MCF 10A (cell line): ENCODE results near the gene MACC1. TPM values are rescaled to one million over a fixed set of nuclear protein-coding genes. Genes with fewer than 3 reads are reported as not detected.

ENCODE experiments used
- BruUV-seq: library from RNA; stranded (reverse); fragments of 400-500 nt; replicated peaks from 2 replicates; lab custom pipeline; 2021; lab: Mats Ljungman, UMichigan
- CTCF ChIA-PET: fragments of 300-600 bp; sonication (Branson Sonifier 250); formaldehyde crosslinking; extraction: SDS; loops from one replicate; lab custom pipeline; 2021; ENCODE audit warnings: antibody characterized with exemption, inconsistent platforms; lab: Yijun Ruan, JAX
- POLR2A ChIA-PET: fragments of 300-600, 350-650 bp; sonication (Branson Sonifier 250); formaldehyde crosslinking; extraction: SDS; loops from one replicate; lab custom pipeline; 2020; ENCODE audit warnings: antibody characterized with exemption, inconsistent platforms; lab: Yijun Ruan, JAX
- DNase-seq: peaks from one replicate; pipeline ENCODE4 v3.0.0-alpha.2; 2018; ENCODE audit not compliant: unreplicated experiment
- H3K27ac Mint-ChIP-seq: one replicate; pipeline ENCODE4 v1.8.0; 2022; ENCODE audit warnings: mild to moderate bottlenecking, low read depth, mixed read lengths; ENCODE audit not compliant: unreplicated experiment
- H3K27me3 Mint-ChIP-seq: one replicate; pipeline ENCODE4 v1.8.0; 2022; ENCODE audit warnings: mixed read lengths; ENCODE audit not compliant: insufficient read depth, unreplicated experiment
- H3K36me3 Mint-ChIP-seq: one replicate; pipeline ENCODE4 v1.8.0; 2022; ENCODE audit warnings: mild to moderate bottlenecking, moderate library complexity, mixed read lengths; ENCODE audit not compliant: insufficient read depth, unreplicated experiment
- H3K4me1 Mint-ChIP-seq: one replicate; pipeline ENCODE4 v1.8.0; 2022; ENCODE audit warnings: mixed read lengths; ENCODE audit not compliant: insufficient read depth, unreplicated experiment
- H3K4me3 Mint-ChIP-seq: one replicate; pipeline ENCODE4 v1.8.0; 2022; ENCODE audit warnings: mild to moderate bottlenecking, moderate library complexity, mixed read lengths; ENCODE audit not compliant: unreplicated experiment
- H3K9me3 Mint-ChIP-seq: one replicate; pipeline ENCODE4 v1.8.0; 2022; ENCODE audit warnings: mixed read lengths; ENCODE audit not compliant: unreplicated experiment
- intact Hi-C: fragments of 100-400 bp; cut with micrococcal nuclease; formaldehyde crosslinking; loops from 2 replicates; pipeline ENCODE4 v1.14.1; 2022
- total RNA-seq: library from RNA; stranded (reverse); gene quantifications from 2 replicates; pipeline ENCODE4 v1.2.3, GENCODE V29; 2022
- TF ChIP-seq, protein P1 (sequence below): fragments of 200-600 bp; IDR thresholded peaks from one replicate; pipeline ENCODE4 v1.8.0; 2022; ENCODE audit warnings: antibody characterized with exemption, mild to moderate bottlenecking; ENCODE audit not compliant: unreplicated experiment

Gene MACC1
- total RNA-seq, 1 experiment from 2014 or later: 0.14 TPM

DNA sequence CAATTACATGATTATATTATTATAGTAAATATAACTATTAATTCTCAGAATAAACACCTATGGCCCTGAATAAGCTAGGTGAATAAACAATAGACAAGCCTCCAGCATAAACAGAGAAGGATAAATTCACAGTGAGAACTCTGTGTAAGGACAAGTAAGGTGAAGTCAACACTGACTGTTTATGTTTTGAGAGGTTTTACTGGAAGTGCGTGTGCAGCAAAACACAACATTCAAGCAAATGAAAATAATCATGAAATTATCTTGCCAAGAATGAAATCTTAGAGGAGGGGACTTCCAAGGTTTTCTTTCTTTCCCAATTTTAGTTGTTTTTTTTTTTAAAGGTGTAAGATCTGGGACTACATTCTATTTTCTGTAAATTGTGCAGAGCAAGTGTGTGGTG lies 112.5 kb downstream of the MACC1 start:
- TF ChIP-seq, protein P1, sequence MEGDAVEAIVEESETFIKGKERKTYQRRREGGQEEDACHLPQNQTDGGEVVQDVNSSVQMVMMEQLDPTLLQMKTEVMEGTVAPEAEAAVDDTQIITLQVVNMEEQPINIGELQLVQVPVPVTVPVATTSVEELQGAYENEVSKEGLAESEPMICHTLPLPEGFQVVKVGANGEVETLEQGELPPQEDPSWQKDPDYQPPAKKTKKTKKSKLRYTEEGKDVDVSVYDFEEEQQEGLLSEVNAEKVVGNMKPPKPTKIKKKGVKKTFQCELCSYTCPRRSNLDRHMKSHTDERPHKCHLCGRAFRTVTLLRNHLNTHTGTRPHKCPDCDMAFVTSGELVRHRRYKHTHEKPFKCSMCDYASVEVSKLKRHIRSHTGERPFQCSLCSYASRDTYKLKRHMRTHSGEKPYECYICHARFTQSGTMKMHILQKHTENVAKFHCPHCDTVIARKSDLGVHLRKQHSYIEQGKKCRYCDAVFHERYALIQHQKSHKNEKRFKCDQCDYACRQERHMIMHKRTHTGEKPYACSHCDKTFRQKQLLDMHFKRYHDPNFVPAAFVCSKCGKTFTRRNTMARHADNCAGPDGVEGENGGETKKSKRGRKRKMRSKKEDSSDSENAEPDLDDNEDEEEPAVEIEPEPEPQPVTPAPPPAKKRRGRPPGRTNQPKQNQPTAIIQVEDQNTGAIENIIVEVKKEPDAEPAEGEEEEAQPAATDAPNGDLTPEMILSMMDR: no peak
- no peak for DNase-seq
- no peak overlapping the region for H3K27ac Mint-ChIP-seq
- H3K27me3 Mint-ChIP-seq: no peaks in the 10 kb centered on the region
- H3K9me3 Mint-ChIP-seq: no peaks in the 10 kb centered on the region
- H3K4me1 Mint-ChIP-seq: no peaks in the 10 kb centered on the region
- ChIA-PET CTCF (interaction anchor here (0.7 kb wide), 1 partner anchor 68 kb away, joined by 3 read pairs; no protein-coding TSS in a partner anchor), POLR2A (no interaction called here)
- no peak overlapping the region for H3K4me3 Mint-ChIP-seq
- no TSS peak for BruUV-seq
- no peaks in the 10 kb centered on the region for H3K36me3 Mint-ChIP-seq
- intact Hi-C loops: no loop called here

DNA sequence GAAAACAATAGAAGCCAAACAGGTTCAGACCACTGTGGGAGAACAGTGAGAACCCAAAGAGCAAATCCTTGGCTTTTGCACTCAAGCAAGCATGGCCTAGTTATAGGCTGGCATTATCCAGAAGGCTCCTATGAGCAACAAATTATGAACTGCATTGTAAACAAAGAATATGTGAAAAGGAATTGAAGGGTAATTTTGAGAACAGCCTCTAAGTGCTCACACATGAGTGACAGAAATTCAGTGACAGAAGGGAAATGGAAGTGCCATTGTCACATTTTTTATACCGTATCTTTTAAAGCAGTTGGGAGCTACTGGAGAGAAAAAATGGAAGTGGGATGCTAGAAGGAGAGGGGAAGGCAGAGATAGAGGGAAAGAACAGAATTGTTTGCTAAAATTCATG lies 114.2 kb downstream of the MACC1 start:
- H3K27ac Mint-ChIP-seq: no peak overlapping the region

DNA sequence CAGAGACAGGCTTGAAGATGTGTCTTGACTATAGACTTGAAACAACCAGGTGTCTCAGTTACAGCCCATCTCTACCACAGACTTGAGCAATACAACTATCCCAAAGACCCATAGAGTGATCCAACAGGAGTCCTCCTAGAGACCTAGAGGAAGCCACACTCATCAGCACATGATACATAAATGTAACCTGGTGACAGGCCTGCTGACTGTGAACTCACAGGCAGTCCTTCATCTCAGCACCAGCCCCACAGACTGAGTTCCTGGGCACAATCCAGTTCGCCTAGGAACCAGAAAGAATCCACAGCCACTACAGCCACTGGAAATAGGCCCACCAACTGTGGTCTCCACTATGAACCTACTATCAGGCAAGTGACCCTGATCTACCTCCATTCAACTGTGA lies 121.3 kb downstream of the MACC1 start:
- DNase-seq: no peak
- TF ChIP-seq, protein P1: no peak
- POLR2A ChIA-PET: interaction anchor here (0.6 kb wide), 1 partner anchor 10 kb away, joined by 3 read pairs; no protein-coding TSS in a partner anchor
- BruUV-seq: no TSS peak
- H3K36me3 Mint-ChIP-seq: no peaks in the 10 kb centered on the region
- H3K27me3 Mint-ChIP-seq: no peaks in the 10 kb centered on the region
- no peaks in the 10 kb centered on the region for H3K9me3 Mint-ChIP-seq
- intact Hi-C loops: no loop called here
- H3K4me3 Mint-ChIP-seq: no peak overlapping the region
- H3K27ac Mint-ChIP-seq: no peak overlapping the region
- CTCF ChIA-PET: no interaction called here
- H3K4me1 Mint-ChIP-seq: no peaks in the 10 kb centered on the region

More for the DNA sequence above, 114.2 kb downstream of the MACC1 start:
- TF ChIP-seq, protein P1: no peak
- Mint-ChIP-seq H3K36me3 (no peaks in the 10 kb centered on the region), H3K4me3 (no peak overlapping the region), H3K27me3 (no peaks in the 10 kb centered on the region), H3K9me3 (no peaks in the 10 kb centered on the region), H3K4me1 (no peaks in the 10 kb centered on the region)
- no peak for DNase-seq
- intact Hi-C loops: no loop called here
- ChIA-PET CTCF (interaction anchor here (0.6 kb wide), 2 partner anchors 355 to 356 kb away, joined by 3 to 6 read pairs; no protein-coding TSS in a partner anchor), POLR2A (no interaction called here)
- BruUV-seq: no TSS peak

DNA sequence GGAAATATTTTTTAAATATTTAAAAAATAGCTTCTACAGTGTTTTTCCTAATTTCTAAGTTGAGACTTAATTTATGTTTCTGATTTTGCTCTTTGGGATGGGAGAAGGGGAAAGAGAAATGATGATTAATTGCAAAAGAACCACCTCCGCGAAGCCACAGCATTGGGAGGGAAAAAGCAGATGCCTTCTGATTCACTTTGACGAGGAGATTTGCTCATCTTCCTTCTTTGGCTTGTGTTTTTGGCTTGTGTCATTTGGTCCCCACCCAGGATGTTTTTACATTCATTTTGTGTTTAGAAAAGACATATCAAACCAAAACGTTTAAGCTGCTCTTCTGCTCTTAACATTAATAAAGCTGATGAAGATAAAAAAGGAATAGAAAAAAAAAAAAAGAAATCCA lies 121.7 kb downstream of the MACC1 start:
- no peak for DNase-seq
- CTCF ChIA-PET: no interaction called here
- Mint-ChIP-seq H3K27me3 (no peaks in the 10 kb centered on the region), H3K36me3 (no peaks in the 10 kb centered on the region), H3K4me3 (no peak overlapping the region), H3K4me1 (no peaks in the 10 kb centered on the region), H3K9me3 (no peaks in the 10 kb centered on the region), H3K27ac (no peak overlapping the region)
- TF ChIP-seq, protein P1: no peak
- intact Hi-C loops: no loop called here
- POLR2A ChIA-PET: interaction anchor here (0.6 kb wide), 1 partner anchor 9 kb away, joined by 3 read pairs; no protein-coding TSS in a partner anchor
- no TSS peak for BruUV-seq
